Tibial nerve (tissue), 3 donors: ENCODE results near the gene CARNS1.

Experiments
- POLR2A ChIP-seq, 2 donors: fragments of 450-650 bp; IDR thresholded peaks; one replicate each; pipeline ENCODE4 v1.6.1; 2017; ENCODE audit warnings: antibody characterized with exemption in 2 of 2, mild to moderate bottlenecking in 2 of 2, moderate library complexity in 2 of 2
- TF ChIP-seq, protein P1 (sequence below), 5 experiments: fragments of 200-600 bp in 3 of 5; fragments of 450-650 bp in 2 of 5; sonication (generic) in 3 of 5; IDR thresholded peaks; one replicate each; pipeline ENCODE4 v1.5.1; 2016 to 2019; ENCODE audit warnings: antibody characterized with exemption in 5 of 5, mild to moderate bottlenecking in 3 of 5, moderate library complexity in 2 of 5

DNA sequence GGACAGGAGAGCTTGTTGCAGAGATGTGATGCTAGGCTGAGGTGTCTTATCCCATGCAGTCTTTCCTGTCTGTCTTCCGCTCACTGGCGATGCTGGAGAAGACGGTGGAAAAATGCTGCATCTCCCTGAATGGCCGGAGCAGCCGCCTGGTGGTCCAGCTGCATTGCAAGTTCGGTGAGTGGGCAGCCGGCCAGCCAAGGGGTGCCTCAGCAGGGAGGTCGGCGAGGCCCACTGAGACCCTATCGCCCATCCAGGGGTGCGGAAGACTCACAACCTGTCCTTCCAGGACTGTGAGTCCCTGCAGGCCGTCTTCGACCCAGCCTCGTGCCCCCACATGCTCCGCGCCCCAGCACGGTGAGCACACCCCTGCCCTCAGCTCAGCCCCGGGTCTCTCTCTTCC lies 22.0 kb upstream of the CARNS1 start:
- TF ChIP-seq, protein P1, sequence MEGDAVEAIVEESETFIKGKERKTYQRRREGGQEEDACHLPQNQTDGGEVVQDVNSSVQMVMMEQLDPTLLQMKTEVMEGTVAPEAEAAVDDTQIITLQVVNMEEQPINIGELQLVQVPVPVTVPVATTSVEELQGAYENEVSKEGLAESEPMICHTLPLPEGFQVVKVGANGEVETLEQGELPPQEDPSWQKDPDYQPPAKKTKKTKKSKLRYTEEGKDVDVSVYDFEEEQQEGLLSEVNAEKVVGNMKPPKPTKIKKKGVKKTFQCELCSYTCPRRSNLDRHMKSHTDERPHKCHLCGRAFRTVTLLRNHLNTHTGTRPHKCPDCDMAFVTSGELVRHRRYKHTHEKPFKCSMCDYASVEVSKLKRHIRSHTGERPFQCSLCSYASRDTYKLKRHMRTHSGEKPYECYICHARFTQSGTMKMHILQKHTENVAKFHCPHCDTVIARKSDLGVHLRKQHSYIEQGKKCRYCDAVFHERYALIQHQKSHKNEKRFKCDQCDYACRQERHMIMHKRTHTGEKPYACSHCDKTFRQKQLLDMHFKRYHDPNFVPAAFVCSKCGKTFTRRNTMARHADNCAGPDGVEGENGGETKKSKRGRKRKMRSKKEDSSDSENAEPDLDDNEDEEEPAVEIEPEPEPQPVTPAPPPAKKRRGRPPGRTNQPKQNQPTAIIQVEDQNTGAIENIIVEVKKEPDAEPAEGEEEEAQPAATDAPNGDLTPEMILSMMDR (IDR thresholded peaks at IDR 0.05) = no peak
- no peak for TF ChIP-seq POLR2A (IDR thresholded peaks at IDR 0.05)
